ENCODE results near the gene RALGAPA1.

RALGAPA1 gene

DNA sequence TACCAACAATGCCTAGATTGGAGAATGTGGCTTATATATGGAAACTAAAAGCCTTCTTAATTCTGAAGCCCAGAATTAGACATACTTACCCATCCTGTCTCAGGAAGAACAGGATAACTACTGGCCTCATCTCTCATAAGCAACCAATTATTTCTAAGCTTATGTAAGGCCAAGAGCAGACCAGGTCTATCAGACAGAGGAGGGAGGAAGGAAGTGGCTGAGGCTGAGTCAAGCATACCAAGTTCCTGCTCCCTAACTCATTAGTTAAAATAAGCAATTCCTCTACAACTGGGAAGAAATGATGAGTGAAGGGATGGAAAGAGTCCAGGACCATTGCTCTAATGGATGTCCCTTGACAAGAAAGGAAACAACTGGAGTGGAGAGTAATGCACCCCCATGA is 302.2 kb downstream of the RALGAPA1 start:
- Histone ChIP-seq H3K27ac (ENCODE audit: low read depth, low read length) (no peak overlapping the region), H3K9me3 (ENCODE audit: control insufficient read depth, insufficient read depth, low read depth, low read length) (peaks cover 2% of the 10 kb centered on the region; the same call in 1 of the 2 replicates), H3K4me3 (ENCODE audit: low read depth, low read length) (no peak overlapping the region), H3K9ac (ENCODE audit: low read length) (no peak overlapping the region), H3K36me3 (ENCODE audit: control insufficient read depth, insufficient read depth, low read length) (no peaks in the 10 kb centered on the region), H3K27me3 (ENCODE audit: control insufficient read depth, insufficient read depth, low read length) (no peaks in the 10 kb centered on the region; the same call in 1 of the 2 replicates), H3K4me1 (ENCODE audit: control insufficient read depth, insufficient read depth, low read length) (no peaks in the 10 kb centered on the region)

DNA sequence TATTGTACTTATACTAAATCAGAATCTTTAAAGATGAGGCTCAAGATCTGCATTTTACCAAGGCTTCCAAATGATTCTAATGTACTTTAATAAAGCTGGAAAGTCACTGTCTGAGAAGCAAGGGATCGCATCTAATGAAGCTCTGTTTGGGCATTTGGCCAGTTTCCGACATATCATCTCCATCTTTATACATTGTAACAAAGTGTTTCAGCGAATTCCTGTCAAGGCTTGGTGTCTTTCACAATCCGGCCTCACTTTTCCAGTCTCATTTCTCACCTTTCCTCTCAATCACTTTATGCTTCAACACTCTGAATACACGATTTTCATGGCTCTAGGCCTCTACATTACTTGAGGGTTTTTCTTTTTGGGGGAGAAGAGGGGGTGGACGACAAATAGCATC is 302.6 kb downstream of the RALGAPA1 start:
- no peaks in the 10 kb centered on the region; the same call in 1 of the 2 replicates for H3K27me3 ChIP-seq (ENCODE audit: control insufficient read depth, insufficient read depth, low read length)

DNA sequence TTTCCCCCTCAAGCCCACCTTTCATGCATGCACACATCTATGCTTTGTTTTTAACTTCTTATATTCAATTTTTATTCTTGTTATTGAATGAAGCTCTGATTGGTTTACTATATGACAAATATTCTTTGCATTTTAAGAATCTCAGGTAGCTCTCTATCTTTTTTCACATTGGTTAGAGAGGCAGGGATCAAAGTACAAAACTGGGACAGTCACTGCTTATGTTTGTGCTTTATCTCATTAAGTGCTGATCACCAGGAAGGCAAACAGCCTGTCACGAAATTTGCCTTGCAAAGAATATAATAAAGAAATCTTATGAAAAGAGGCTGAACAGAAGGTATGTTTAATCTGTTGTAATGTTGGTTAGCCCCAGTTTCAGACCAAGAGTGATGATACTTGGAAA is 304.8 kb downstream of the RALGAPA1 start:
- Histone ChIP-seq H3K9me3 (ENCODE audit: control insufficient read depth, insufficient read depth, low read depth, low read length) (peaks cover 2% of the 10 kb centered on the region; the same call in 1 of the 2 replicates), H3K27ac (ENCODE audit: low read depth, low read length) (no peak overlapping the region), H3K4me3 (ENCODE audit: low read depth, low read length) (no peak overlapping the region), H3K9ac (ENCODE audit: low read length) (no peak overlapping the region), H3K27me3 (ENCODE audit: control insufficient read depth, insufficient read depth, low read length) (no peaks in the 10 kb centered on the region; the same call in 1 of the 2 replicates), H3K4me1 (ENCODE audit: control insufficient read depth, insufficient read depth, low read length) (no peaks in the 10 kb centered on the region), H3K36me3 (ENCODE audit: control insufficient read depth, insufficient read depth, low read length) (no peaks in the 10 kb centered on the region)

More for the DNA sequence above, 302.6 kb downstream of the RALGAPA1 start:
- H3K4me1 ChIP-seq (ENCODE audit: control insufficient read depth, insufficient read depth, low read length), result no peaks in the 10 kb centered on the region
- H3K4me3 ChIP-seq (ENCODE audit: low read depth, low read length), result no peak overlapping the region
- H3K9me3 ChIP-seq (ENCODE audit: control insufficient read depth, insufficient read depth, low read depth, low read length), result peaks cover 2% of the 10 kb centered on the region; the same call in 1 of the 2 replicates
- no peak overlapping the region for H3K27ac ChIP-seq (ENCODE audit: low read depth, low read length)
- no peak overlapping the region for H3K9ac ChIP-seq (ENCODE audit: low read length)
- no peaks in the 10 kb centered on the region for H3K36me3 ChIP-seq (ENCODE audit: control insufficient read depth, insufficient read depth, low read length)

DNA sequence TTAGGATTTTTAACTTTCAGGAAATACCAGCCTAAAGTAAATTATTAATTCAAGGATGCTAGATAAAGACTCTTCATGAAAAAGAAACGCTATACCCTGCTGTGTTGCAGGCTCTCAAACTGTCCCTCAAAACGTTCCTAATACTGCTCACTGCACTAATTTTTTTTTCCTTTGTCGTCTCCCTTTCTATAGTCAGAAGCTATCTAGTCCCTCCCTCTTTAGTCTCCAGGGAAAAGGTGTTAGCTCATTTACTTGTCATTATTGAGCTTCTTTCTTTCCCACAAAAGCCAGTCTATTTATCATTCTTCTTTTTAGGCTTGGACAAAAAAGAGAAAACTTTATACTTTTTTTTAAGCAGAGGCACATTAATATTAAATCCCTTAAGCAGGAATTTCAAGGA is 305.4 kb downstream of the RALGAPA1 start:
- no peak overlapping the region for H3K4me3 ChIP-seq (ENCODE audit: low read depth, low read length)
- H3K9me3 ChIP-seq (ENCODE audit: control insufficient read depth, insufficient read depth, low read depth, low read length), result peaks cover 2% of the 10 kb centered on the region; the same call in 1 of the 2 replicates
- no peaks in the 10 kb centered on the region; the same call in 1 of the 2 replicates for H3K27me3 ChIP-seq (ENCODE audit: control insufficient read depth, insufficient read depth, low read length)
- H3K27ac ChIP-seq (ENCODE audit: low read depth, low read length), result no peak overlapping the region
- H3K4me1 ChIP-seq (ENCODE audit: control insufficient read depth, insufficient read depth, low read length), result no peaks in the 10 kb centered on the region
- H3K36me3 ChIP-seq (ENCODE audit: control insufficient read depth, insufficient read depth, low read length), result no peaks in the 10 kb centered on the region
- H3K9ac ChIP-seq (ENCODE audit: low read length), result no peak overlapping the region

DNA sequence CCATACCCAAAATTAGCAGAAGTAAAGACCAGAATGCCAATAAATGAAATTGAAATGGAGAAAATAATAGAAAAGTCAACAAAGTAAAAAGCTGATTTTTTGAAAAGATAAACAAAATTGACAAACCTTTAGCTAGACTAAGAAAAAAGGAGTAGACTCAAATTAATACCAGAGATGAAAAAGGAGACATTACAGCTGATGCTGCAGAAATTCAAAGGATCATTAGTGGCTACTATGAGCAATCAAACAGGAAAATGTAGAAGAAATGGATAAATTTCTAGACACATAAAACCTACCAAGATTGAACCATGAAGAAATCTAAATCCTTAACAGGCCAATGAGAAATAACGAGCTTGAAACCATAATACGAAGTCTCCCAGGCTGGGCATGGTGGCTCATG is 309.9 kb downstream of the RALGAPA1 start:
- no peak overlapping the region for H3K27ac ChIP-seq (ENCODE audit: low read depth, low read length)
- no peaks in the 10 kb centered on the region for H3K4me1 ChIP-seq (ENCODE audit: control insufficient read depth, insufficient read depth, low read length)
- H3K27me3 ChIP-seq (ENCODE audit: control insufficient read depth, insufficient read depth, low read length), result no peaks in the 10 kb centered on the region
- peaks cover 2% of the 10 kb centered on the region; the same call in 1 of the 2 replicates for H3K9me3 ChIP-seq (ENCODE audit: control insufficient read depth, insufficient read depth, low read depth, low read length)
- H3K4me3 ChIP-seq (ENCODE audit: low read depth, low read length), result no peak overlapping the region
- H3K9ac ChIP-seq (ENCODE audit: low read length), result no peak overlapping the region
- H3K36me3 ChIP-seq (ENCODE audit: control insufficient read depth, insufficient read depth, low read length), result no peaks in the 10 kb centered on the region

DNA sequence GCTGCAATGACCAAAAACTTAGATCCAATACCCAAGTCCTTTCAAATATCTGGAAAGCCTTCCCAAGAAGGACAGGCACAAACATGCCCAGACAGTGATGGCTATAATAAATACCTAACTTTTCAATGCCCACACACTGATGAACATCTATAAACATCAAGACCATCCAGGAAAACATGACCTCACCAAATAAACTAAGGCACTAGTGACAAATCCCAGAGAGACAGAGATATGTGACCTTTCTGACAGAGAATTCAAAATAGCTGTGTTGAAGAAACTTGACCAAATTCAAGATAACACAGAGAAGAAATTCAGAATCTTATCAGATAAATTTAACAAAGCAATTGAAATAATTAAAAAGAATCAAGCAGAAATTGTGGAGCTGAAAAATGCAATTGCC is 313.8 kb downstream of the RALGAPA1 start:
- H3K9ac ChIP-seq (ENCODE audit: low read length), result no peak overlapping the region
- H3K27me3 ChIP-seq (ENCODE audit: control insufficient read depth, insufficient read depth, low read length), result no peaks in the 10 kb centered on the region
- no peak overlapping the region for H3K27ac ChIP-seq (ENCODE audit: low read depth, low read length)
- H3K36me3 ChIP-seq (ENCODE audit: control insufficient read depth, insufficient read depth, low read length), result no peaks in the 10 kb centered on the region
- H3K4me1 ChIP-seq (ENCODE audit: control insufficient read depth, insufficient read depth, low read length), result no peaks in the 10 kb centered on the region
- no peaks in the 10 kb centered on the region; the same call in 1 of the 2 replicates for H3K9me3 ChIP-seq (ENCODE audit: control insufficient read depth, insufficient read depth, low read depth, low read length)
- no peak overlapping the region for H3K4me3 ChIP-seq (ENCODE audit: low read depth, low read length)

DNA sequence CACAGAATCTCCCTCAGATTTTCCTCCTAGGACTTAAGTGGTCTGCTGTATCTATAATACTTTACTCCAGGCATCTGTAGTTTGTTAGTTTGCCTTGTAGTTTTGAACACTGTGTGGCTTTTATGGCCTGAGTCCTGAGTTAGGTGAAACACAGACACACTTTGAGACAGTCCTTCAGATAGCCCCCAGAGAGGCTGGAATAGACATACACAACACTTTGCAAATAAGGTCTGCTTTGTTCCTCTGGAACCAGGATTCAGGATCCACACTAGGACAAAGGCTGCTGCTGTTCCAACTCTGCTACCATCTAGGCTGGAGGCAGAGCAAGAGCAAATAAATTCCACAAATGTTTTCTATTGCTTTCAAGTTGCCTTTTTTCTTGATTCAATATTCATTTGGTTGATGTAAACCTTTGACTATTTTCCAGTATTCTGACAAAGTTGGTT is 316.5 kb downstream of the RALGAPA1 start:
- Histone ChIP-seq H3K27ac (ENCODE audit: low read depth, low read length) (no peak overlapping the region), H3K9me3 (ENCODE audit: control insufficient read depth, insufficient read depth, low read depth, low read length) (no peaks in the 10 kb centered on the region; the same call in 1 of the 2 replicates), H3K27me3 (ENCODE audit: control insufficient read depth, insufficient read depth, low read length) (no peaks in the 10 kb centered on the region), H3K36me3 (ENCODE audit: control insufficient read depth, insufficient read depth, low read length) (no peaks in the 10 kb centered on the region), H3K4me1 (ENCODE audit: control insufficient read depth, insufficient read depth, low read length) (no peaks in the 10 kb centered on the region), H3K4me3 (ENCODE audit: low read depth, low read length) (no peak overlapping the region), H3K9ac (ENCODE audit: low read length) (no peak overlapping the region)

All from HUES6 (cell line).